ENCODE results near the gene COQ7. TPM values are rescaled to one million over a fixed set of nuclear protein-coding genes. Genes with fewer than 3 reads are reported as not detected.

COQ7 gene
- total RNA-seq, 1 donor from 2014 or later, result 50.1 TPM

DNA sequence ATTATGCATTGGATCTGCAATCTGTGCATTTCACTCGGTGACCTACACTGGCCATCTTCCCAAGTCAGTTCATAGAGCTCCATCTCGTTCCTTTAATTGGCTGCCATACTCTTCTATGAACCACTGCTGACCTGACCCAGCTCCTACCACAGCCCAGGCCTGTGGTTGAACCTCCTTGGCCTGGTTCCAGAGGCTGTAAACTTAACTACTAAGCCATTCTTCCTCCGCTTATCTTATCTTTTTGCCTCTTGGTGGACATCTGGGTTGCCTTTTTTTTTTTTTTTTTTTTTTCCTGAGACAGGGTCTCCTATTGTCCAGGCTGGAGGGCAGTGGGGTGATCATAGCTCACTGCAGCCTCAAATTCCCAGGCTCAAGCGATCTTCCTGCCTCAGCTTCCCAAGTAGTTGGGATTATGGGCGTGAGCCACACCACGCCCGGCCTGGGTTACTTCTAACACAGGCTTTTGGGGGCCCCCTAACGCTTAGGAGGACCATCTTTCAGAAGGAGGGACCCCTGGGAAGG is 18.3 kb downstream of the COQ7 start:
- FAIRE-seq (no peak), DNase-seq (ENCODE audit: low spot score in 2 of 2) (no peak)

DNA sequence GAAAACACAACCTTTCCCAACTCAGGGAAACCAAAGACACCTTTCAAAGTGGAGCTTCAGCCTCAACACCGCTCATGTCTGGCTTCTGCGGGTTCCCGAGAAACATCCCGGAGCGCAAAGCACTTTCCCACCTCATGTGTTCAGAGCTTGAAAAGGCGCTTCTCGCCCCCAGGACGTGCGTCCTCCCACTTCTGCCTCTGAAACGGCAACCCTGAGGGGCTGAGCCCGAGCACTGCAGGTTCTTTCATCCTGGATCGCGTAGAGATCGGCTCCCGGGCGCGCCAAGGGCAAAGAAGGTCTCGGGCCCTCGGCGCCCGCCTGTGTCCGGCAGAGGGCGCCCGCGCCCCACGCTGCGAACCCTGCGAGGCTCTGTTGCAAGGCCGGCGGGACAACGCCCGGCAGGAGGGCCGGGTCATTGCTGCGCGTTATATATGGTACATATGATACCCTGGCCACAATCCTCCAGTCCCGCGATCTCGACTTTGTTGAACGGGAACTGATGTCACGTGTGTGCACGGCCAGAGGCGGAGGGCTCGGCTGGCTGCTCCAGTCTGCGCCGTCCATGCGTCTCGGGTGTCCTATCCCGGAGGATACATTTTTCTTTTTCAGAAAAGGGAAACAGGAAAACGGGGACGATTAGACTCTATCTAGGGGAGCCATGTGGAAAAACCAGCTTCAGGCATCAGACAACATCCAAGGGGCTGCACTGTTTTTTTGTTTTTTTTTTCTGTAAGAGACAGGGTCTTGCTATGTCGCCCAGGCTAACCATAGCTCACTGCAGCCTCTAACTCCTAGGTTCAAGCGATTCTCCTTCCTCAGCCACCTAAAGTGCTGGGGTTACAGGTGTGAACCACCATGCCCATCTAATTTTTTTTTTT is 19.1 kb downstream of the COQ7 start:
- FAIRE-seq (no peak), DNase-seq (ENCODE audit: low spot score in 2 of 2) (peak; percentile 54 to 80)

DNA sequence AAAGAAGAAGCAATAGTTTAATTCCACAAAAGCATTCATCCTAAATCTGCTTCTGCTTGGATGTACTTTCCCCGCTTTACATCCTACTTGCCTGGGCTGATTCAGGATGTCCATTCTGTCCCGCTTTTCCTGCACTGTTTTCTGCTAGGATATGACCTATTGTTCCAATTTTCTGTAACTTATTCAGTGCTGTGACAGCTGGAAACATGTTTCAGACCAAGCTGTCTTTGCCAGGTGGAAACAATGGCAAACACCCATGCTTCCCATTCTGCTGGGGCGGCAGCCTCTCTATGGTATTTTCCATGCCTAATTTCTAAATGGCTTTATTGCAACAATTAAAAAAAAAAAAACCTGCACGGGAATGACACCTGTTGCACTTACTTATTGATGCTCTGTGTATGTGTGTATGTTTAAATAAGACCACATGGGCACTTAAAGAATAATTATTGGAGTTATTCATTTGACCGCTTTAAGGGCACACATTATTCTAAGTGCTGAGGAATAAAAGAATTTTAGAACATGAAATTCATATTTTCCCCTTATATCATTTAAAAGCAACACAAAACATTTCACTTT is 21.0 kb downstream of the COQ7 start:
- FAIRE-seq (no peak), DNase-seq (ENCODE audit: low spot score in 2 of 2) (no peak)

DNA sequence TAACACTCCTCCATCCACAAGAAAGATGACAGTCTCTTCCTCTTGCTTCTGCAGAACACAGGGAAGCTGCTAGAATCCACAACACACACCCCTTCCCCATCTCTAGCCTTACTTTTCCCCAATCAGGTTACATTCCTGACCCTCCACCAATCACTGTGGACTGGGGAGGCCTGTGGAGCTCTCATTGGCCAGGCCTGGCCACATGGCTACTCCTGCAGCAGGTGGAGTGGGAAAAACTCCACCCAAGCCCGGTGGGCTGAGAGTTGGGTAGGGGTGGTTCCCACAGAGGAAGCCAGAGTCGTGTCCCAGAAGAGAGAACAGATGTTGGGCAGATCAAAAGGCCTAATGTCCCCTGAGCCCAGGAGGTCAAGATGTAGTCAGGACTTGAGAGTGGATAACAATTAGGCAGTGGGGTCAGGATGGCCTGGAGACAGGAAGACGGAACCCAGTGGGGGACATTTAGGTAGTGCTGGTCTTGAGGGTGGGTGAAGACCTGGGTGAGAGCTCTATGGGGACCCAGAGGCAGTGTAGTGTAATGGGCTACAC is 22.1 kb downstream of the COQ7 start:
- FAIRE-seq (no peak), DNase-seq (ENCODE audit: low spot score in 2 of 2) (no peak)

DNA sequence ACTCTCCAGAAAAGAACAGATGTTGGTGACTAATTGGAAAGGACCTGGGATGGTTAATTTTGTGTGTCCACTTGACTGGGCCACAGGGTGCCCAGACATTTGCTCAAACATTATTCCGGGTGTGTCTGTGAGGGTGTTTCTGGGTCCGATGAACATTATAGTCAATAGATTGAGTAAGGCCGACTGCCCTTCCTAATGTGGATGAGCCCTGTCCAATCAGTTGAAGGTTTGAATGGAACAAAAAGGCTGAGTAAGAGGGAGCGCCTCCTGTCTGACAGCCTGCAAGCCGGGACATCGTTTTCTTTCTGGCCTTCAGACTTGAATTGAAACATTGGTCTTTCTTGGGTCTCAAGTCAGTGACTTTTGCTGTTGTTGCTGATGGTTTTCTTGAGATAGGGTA is 23.5 kb downstream of the COQ7 start:
- no peak for FAIRE-seq

DNA sequence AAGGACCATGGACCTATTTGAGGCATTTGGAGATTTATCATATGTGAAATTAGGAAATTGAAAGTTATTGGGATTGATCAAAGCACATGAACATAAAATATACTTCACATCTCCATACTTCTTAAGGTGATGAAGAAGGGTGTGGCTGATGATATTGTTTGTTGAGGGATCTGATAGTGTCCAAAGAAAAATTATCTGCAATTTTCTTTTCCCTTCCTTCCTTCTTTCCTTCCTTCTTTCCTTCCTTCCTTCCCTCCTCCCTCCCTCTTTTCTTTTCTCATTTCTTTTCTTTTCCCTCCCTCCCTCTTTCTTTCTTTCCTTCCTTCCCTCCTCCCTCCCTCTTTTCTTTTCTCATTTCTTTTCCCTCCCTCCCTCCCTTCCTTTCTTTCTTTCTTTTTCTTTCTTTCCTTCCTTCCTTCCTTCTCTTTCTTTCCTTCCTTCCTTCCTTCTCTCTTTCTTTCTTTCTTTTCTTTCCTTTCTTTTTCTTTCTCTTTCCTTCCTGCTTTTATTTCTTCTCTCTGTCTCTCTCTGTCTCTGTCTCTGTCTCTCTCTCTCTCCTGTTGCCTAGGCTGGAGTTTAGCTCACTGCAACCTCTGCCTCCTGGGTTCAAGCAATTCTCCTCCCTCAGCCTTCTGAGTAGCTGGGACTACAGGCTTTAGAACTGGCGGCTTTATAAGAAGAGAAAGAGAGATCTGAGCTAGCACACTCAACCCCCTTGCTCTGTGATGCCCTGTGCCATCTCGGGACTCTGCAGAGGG is 25.4 kb downstream of the COQ7 start:
- DNase-seq (ENCODE audit: low spot score in 2 of 2) (no peak), FAIRE-seq (no peak)

More for the DNA sequence above, 23.5 kb downstream of the COQ7 start:
- DNase-seq (ENCODE audit: low spot score in 2 of 2), result no peak

DNA sequence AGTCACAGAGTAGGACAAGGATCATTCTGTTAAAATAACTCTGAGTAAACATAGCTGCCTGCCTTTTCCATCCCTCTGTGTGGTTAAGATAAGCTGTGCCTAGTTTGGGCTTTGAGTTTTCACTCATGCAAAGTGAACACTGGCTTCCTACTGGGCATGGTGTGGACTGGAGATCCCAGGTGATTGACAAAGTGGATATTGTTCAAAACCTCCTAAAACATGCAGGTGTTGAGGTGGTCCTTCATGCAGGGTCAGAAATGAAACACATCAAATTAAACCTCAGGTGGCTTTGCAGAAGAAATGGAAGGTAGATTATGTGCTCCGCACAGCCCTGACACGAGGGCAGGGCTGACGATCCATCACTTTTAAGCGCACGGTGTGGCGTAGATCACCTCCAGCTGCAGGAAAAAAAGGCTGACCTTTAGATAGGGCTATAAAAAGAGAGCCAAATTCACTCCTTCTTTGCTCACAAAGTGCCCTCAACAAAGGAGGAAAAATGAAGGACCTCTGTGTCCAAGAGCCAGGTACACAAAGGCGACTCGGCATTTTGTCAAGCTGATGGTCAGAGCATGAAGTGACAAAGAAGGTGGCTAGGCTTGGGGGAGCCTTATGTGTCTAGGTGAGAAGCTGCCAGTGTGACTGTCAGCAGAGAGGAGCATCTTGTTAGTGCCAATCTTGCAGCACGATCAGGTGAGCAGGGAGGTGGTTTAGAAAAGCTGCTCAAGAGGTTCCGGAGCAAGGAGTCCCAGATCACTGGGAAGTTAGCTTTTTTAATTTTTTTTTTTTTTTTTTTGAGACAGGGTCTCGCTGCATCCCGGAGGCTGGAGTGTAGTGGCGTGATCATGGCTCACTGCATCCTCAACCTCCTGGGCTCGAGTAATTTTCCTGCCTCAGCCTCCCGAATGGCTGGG is 26.5 kb downstream of the COQ7 start:
- DNase-seq (ENCODE audit: low spot score in 2 of 2), result no peak
- FAIRE-seq, result no peak

DNA sequence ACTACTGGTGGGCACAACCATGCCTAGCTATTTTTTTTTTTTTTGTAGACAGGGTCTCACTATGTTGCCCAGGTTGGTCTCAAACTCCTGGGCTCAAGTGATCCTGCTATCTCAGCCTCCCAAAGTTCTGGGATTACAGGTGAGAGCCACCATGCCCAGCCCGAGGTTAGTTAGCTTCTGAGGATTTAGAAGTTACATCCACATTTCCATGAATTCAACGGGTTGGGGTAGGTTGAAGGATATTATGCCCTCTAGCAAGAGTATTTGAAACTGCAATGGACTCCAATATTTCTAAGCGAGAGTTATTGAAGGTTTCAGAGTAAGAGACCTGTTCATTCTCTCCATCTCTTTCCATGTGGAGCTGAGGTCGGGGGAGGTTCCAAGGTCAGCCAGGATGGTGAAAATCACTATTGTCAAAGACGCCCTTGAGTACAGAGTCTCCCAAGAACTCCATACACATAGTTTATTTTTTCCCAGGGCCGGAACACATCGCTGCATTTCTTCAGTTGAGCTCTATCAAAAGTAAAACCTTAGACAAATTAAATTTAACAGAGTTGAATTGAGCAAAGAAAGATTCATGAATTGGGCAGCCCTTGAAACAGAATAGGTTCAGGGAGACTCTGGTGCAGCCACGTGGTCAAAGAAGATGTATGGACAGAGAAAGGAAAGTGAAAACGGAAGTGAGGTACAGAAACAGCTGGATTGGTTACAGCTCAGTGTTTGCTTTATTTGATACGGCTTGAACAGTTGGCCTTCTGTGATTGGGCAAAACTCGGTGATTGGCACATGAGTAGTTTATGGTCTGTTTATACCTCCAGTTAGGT is 27.3 kb downstream of the COQ7 start:
- no peak for DNase-seq (ENCODE audit: low spot score in 2 of 2)
- no peak for FAIRE-seq

DNA sequence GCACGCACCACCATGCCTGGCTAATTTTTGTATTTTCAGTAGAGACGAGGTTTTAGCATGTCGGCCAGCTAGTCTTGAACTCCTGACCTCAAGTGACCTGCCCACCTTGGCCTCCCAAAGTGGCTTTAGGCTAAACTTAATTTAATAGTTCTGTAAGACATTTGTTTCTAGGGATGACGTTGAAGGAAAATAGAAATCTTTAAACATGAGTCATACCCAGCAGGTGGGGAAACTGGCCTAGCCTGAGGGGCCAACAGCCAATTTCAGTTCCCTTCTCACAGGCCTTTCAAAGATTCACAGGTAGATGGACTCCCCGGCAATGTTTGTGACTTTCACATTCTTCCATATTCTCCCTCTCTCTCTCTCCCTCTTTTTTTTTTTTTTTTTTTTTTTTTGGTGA is 28.2 kb downstream of the COQ7 start:
- DNase-seq (ENCODE audit: low spot score in 2 of 2), result no peak
- no peak for FAIRE-seq

DNA sequence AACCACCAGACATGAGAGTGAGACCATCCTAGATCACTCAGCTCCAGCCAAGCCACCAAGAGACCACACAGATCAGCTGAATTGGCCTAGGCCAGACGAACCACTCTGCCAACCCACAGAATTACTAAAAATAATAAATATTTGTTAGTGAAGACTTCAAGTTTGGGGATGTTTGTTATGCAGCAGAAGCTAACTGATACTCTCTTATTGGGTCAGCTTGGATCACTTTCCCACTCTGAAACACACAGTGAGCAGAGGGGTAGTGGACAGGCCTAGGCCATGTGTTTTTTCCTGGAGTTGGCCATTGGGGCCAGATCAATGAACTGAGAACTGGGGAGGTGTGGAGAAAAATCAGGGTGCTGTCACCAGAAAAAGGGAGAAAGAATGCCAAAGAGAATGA is 30.8 kb downstream of the COQ7 start:
- no peak for FAIRE-seq
- no peak for DNase-seq (ENCODE audit: low spot score in 2 of 2)

DNA sequence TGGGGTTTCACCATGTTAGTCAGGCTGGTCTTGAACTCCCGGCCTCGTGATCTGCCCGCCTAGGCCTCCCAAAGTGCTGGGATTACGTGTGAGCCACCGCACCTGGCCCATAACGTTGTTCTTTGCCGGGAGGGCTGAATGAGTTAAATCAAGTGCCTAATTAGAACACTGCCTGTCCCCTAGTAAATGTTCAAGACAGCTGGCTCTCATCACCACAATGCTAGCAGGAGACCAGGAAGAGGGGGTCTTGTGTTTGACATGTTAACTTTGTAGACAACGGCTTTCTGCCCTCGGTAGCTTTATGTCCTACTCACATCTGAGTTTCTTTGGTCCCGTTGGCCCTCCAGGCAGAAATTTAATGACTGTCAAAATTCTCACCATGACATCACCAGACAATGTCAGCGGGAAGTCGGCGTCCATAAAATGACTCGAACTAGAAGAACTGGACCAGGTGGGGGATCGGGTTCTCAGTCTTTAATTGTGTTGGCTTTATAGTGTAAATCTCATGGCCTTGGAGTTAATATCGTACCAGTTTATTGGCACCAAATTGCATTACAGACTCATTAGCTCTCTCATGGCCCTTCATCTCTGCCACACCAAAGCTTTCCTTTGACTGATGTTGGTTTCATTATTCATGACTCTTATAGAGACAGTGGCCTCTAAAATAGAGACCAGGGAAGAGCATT is 34.9 kb downstream of the COQ7 start:
- FAIRE-seq, result no peak
- no peak for DNase-seq (ENCODE audit: low spot score in 2 of 2)

DNA sequence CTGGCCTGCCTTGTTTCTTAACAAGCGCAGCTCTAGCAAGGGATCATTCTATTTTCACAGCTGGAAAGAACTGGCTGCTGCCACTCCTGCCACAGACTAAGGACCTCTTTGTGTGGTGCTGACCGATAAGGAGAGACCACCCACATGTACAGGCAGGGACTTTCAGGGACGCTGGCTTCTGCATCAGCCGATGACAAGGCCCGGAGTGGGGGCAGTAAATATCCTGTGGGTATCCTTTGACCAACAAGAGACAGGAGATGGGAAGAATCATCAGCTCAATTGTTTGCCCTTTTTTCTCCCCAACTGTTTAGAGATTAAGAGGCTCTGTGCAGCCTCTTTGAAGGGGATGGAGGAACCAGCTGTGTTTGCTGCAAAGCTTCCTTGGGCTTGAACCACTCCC is 37.2 kb downstream of the COQ7 start:
- FAIRE-seq (no peak), DNase-seq (ENCODE audit: low spot score in 2 of 2) (no peak)

DNA sequence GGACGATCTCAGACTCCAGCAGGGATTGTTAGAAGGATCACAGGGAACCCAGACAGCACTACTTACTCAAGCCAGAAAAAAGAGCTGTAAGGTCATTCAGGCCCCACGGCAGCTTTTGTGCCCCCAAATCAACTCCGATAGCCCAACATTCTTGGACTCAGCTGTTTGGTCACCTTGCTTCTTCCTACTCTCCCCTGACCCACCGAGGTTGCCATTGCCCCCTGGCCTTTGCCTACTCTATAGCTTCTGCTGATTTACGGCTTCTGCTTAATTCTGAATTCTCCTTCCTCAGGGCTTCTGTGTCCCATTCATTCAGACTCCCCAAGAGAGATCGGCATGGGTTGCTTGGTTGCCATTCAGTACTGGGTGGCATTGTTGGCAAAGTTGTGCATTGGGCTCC is 37.7 kb downstream of the COQ7 start:
- FAIRE-seq (no peak), DNase-seq (ENCODE audit: low spot score in 2 of 2) (no peak)

DNA sequence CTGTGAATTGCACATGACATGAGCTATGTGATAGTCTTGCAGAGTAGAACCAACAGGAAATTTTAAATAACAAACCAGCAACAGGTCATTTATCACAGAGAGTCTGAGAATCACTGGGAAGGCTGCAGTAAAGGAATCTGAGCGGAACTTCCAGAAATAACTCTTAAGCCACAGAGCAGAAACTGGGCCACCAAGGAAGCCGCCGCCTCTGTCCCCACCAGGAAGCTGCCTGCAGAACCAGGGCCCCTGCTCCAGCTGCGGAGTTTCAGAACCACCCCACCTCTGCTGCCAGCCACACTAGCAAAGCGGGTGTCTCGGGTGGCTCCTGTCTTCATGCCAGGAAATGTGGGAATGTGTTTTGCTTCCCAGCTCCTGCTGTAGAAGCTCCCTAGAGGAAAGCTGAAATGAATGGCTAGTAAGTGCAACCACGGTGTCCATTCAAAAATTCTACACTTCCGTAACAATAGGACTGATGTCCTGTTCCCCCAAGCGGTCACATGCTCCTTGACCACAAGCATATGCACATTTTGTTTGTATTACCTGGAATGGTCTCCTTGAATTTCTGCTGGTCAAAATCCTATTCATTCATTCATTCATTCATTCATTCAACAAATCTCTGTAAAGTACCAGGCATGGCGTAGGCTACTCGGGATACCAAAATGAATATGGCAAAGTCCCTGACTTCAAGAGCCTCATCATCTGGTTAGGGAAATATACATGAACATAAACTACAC is 38.6 kb downstream of the COQ7 start:
- no peak for FAIRE-seq
- no peak for DNase-seq (ENCODE audit: low spot score in 2 of 2)

DNA sequence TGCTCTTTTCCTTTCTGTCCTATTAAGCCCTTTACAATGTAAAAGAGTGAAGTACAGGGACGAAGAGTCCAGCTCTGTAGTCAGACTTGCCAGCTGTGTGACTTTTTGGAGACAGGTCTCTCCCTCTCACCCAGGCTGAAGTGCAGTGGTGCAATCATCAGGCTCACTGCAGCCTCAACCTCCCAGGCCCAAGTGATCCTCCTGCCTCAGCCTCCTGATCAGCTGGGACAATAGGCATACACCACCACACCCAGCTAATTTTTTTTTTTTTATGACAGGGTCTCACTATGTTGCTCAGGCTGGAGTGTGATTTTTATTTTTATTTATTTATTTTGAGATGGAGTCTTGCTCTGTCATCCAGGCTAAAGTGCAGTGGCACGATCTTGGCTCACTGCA is 39.2 kb downstream of the COQ7 start:
- FAIRE-seq (no peak), DNase-seq (ENCODE audit: low spot score in 2 of 2) (no peak)

DNA sequence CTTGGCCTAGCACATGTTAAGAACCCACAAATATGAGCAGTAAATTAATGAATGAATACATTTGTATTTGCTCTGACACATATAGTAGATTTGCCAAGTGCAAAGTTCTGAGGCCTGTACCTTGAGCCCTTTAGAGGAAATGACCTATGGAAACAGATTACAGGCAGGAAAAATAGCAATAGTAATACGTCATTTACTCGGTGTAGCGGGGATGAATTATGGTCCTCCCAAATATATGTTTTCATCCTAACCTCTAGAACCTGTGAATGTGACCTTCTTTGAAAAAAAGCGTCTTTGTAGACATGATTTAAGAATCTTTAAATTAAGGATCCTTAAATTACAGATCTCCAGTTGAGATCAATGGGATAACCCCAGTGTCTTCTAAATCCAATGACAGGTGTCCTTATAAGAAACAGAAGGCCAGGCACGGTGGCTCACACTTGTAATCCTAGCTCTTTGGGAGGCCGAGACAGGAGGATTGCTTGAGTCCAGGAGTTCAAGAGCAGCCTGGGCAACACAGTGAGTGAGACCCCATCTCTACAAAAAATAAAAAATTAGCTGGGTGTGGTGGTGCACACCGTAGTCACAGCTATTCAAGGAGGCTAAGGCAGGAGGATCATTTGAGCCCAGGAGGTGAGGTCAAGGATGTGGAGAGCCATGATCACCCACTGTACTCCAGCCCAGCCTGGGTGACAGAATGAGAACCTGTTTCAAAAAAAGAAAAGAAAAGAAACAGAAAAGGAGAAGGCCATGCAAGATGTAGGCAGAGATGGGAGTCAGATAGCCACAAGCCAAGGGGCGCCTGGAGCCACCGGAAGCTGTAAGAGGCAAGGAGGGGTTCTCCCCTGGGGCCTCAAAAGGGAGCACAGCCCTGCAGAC is 41.2 kb downstream of the COQ7 start:
- FAIRE-seq, result no peak
- DNase-seq (ENCODE audit: low spot score in 2 of 2), result no peak

DNA sequence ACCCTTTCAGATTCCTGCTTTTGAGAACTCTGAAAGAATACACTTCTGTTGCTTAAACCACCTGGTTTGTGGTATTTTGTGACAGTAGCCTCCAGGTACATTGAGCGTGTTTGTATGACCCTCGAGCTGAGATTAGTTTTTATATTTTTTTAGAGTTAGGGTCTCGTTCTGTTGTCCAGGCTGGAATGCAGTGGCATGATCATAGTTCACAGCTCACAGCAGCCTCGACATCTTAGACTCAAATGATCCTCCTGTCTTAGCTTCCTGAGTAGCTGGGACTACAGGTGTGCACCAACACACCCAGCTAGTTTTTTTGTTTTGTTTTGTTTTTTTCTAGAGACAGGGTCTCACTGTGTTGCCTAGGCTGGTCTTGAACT is 41.9 kb downstream of the COQ7 start:
- FAIRE-seq, result no peak
- no peak for DNase-seq (ENCODE audit: low spot score in 2 of 2)

Data from frontal cortex (tissue), 4 donors.